IMR-90 (cell line): ENCODE measurements around the gene HDC. TPM values are rescaled to one million over a fixed set of nuclear protein-coding genes. Genes with fewer than 3 reads are reported as not detected.

Experiments used
- ATAC-seq: fragments of 200-7000 bp; cut with Tn5 transposase; 2 replicates; pipeline ENCODE4 v1.9.1; 2020; ENCODE audit warnings: low read depth, mild to moderate bottlenecking, moderate library complexity
- BruUV-seq: library from RNA; stranded (reverse); fragments of 400-500 nt; replicated peaks from 2 replicates; lab custom pipeline; 2021; lab: Mats Ljungman, UMichigan
- CTCF ChIA-PET: fragments of 300-600 bp; formaldehyde crosslinking; extraction: SDS; loops from one replicate; lab custom pipeline; 2021; ENCODE audit warnings: antibody characterized with exemption; lab: Yijun Ruan, JAX
- POLR2A ChIA-PET: fragments of 300-600 bp; sonication (Branson Sonifier 250); formaldehyde crosslinking; loops from one replicate; lab custom pipeline; 2022; ENCODE audit warnings: antibody characterized with exemption; ENCODE audit not compliant: unreplicated experiment; lab: Charles Lee
- DNase-seq: peaks from one replicate; pipeline ENCODE4 v3.0.0; 2013
- H2AFZ ChIP-seq: replicated peaks from 2 replicates; pipeline ENCODE3; 2013; ENCODE audit warnings: low read length, mild to moderate bottlenecking; ENCODE audit not compliant: poor library complexity
- H2AK5ac ChIP-seq: 2 replicates; pipeline ENCODE4 v1.6.1; 2013; ENCODE audit warnings: low read depth, low read length, inconsistent platforms
- H2AK9ac ChIP-seq: replicated peaks from 2 replicates; pipeline ENCODE3; 2013; ENCODE audit warnings: mild to moderate bottlenecking, low read depth, low read length, moderate library complexity; ENCODE audit not compliant: poor library complexity
- H2BK120ac ChIP-seq: 2 replicates; pipeline ENCODE4 v1.6.1; 2013; ENCODE audit warnings: low read depth, low read length, inconsistent platforms
- H2BK15ac ChIP-seq: 3 replicates; pipeline ENCODE4 v1.6.1; 2013; ENCODE audit warnings: low read depth, low read length, inconsistent platforms
- H2BK20ac ChIP-seq: 2 replicates; pipeline ENCODE4 v1.6.1; 2013; ENCODE audit warnings: low read depth, mild to moderate bottlenecking, inconsistent platforms, low read length, moderate library complexity
- H2BK5ac ChIP-seq: 2 replicates; pipeline ENCODE4 v1.6.1; 2013; ENCODE audit warnings: mild to moderate bottlenecking, low read depth, low read length, inconsistent platforms; ENCODE audit not compliant: poor library complexity, severe bottlenecking
- H3K14ac ChIP-seq: replicated peaks from 2 replicates; pipeline ENCODE4 v1.6.1; 2013; ENCODE audit warnings: low read depth, low read length, inconsistent platforms
- H3K18ac ChIP-seq: 2 replicates; pipeline ENCODE4 v1.6.1; 2013; ENCODE audit warnings: low read depth, low read length, control low read depth
- H3K23ac ChIP-seq: 2 replicates; pipeline ENCODE4 v1.6.1; 2013; ENCODE audit warnings: low read depth, low read length, inconsistent platforms
- H3K27ac ChIP-seq: 2 replicates; pipeline ENCODE4 v1.5.1; 2013; ENCODE audit warnings: mild to moderate bottlenecking, control low read depth, low read length; ENCODE audit not compliant: insufficient read depth
- H3K27me3 ChIP-seq: 2 replicates; pipeline ENCODE4 v1.6.1; 2013; ENCODE audit warnings: low read length; ENCODE audit not compliant: control insufficient read depth, insufficient read depth
- H3K36me3 ChIP-seq: 2 replicates; pipeline ENCODE4 v1.6.1; 2013; ENCODE audit warnings: low read length, mixed read lengths; ENCODE audit not compliant: control insufficient read depth, insufficient read depth
- H3K4ac ChIP-seq: 2 replicates; pipeline ENCODE4 v1.6.1; 2013; ENCODE audit warnings: low read depth, low read length, inconsistent platforms
- H3K4me1 ChIP-seq: 2 replicates; pipeline ENCODE4 v1.6.1; 2013; ENCODE audit warnings: low read length, mixed read lengths; ENCODE audit not compliant: control insufficient read depth, insufficient read depth
- H3K4me2 ChIP-seq: 2 replicates; pipeline ENCODE4 v1.6.1; 2013; ENCODE audit warnings: low read depth, mild to moderate bottlenecking, control low read depth, low read length, moderate library complexity
- H3K4me3 ChIP-seq: 2 replicates; pipeline ENCODE4 v1.5.1; 2013; ENCODE audit warnings: low read depth, mild to moderate bottlenecking, control low read depth, low read length, moderate library complexity; ENCODE audit not compliant: insufficient read depth
- H3K56ac ChIP-seq: 2 replicates; pipeline ENCODE4 v1.6.1; 2013; ENCODE audit warnings: low read length, inconsistent platforms; ENCODE audit not compliant: insufficient read depth; ENCODE audit errors: extremely low read depth
- H3K79me1 ChIP-seq, 2 experiments: 2 replicates each; pipeline ENCODE4 v1.6.1; 2013; ENCODE audit warnings: low read length in 2 of 2, inconsistent platforms in 1 of 2, low read depth in 1 of 2
- H3K9ac ChIP-seq: 2 replicates; pipeline ENCODE4 v1.6.1; 2013; ENCODE audit warnings: low read depth, low read length, control low read depth
- H3K9me1 ChIP-seq: 2 replicates; pipeline ENCODE4 v1.6.1; 2013; ENCODE audit warnings: low read length, inconsistent platforms; ENCODE audit not compliant: insufficient read depth
- H3K9me3 ChIP-seq: 2 replicates; pipeline ENCODE4 v1.6.1; 2013; ENCODE audit warnings: low read length; ENCODE audit not compliant: control insufficient read depth, insufficient read depth
- H4K20me1 ChIP-seq: 2 replicates; pipeline ENCODE4 v1.6.1; 2013; ENCODE audit warnings: low read length, inconsistent platforms; ENCODE audit not compliant: insufficient read depth
- H4K5ac ChIP-seq: 2 replicates; pipeline ENCODE4 v1.6.1; 2013; ENCODE audit warnings: mild to moderate bottlenecking, low read depth, low read length, control low read depth
- H4K8ac ChIP-seq, 2 experiments: 2 replicates each; pipeline ENCODE4 v1.6.1; 2013; ENCODE audit warnings: low read depth in 2 of 2, low read length in 2 of 2, control low read depth in 1 of 2, inconsistent platforms in 1 of 2
- H4K91ac ChIP-seq: 2 replicates; pipeline ENCODE4 v1.6.1; 2013; ENCODE audit warnings: low read depth, low read length, inconsistent platforms; ENCODE audit not compliant: insufficient read depth
- BHLHE40 ChIP-seq: fragments of 150-350 bp; IDR thresholded peaks from 2 replicates; pipeline ENCODE4 v1.6.1; 2016; ENCODE audit warnings: mild to moderate bottlenecking, low read depth, low read length
- CEBPB ChIP-seq: IDR thresholded peaks from 2 replicates; pipeline ENCODE4 v1.6.1; 2012; ENCODE audit warnings: low read depth, low read length, improper control_type of control experiment
- CHD1 ChIP-seq: IDR thresholded peaks from 2 replicates; pipeline ENCODE4 v1.6.1; 2012; ENCODE audit warnings: low read depth, low read length, improper control_type of control experiment
- FOS ChIP-seq: fragments of 150-350 bp; IDR thresholded peaks from 2 replicates; pipeline ENCODE4 v1.6.1; 2016; ENCODE audit warnings: low read depth, low read length
- MAFK ChIP-seq: IDR thresholded peaks from 2 replicates; pipeline ENCODE4 v1.6.1; 2012; ENCODE audit warnings: low read depth, low read length, improper control_type of control experiment
- MAZ ChIP-seq: IDR thresholded peaks from 2 replicates; pipeline ENCODE4 v1.6.1; 2012; ENCODE audit warnings: low read depth, mild to moderate bottlenecking, low read length, improper control_type of control experiment, moderate library complexity, borderline replicate concordance
- MXI1 ChIP-seq: IDR thresholded peaks from 2 replicates; pipeline ENCODE4 v1.6.1; 2012; ENCODE audit warnings: low read depth, mild to moderate bottlenecking, low read length, moderate library complexity, borderline replicate concordance
- NFE2L2 ChIP-seq: fragments of 150-350 bp; IDR thresholded peaks from 2 replicates; pipeline ENCODE4 v1.6.1; 2016; ENCODE audit warnings: low read depth, mild to moderate bottlenecking, low read length
- POLR2A ChIP-seq: IDR thresholded peaks from 2 replicates; pipeline ENCODE4 v1.6.1; 2012; ENCODE audit warnings: mild to moderate bottlenecking, low read depth, low read length
- RAD21 ChIP-seq: IDR thresholded peaks from 2 replicates; pipeline ENCODE4 v1.6.1; 2012; ENCODE audit warnings: low read length, improper control_type of control experiment
- RCOR1 ChIP-seq: IDR thresholded peaks from 2 replicates; pipeline ENCODE4 v1.6.1; 2012; ENCODE audit warnings: mild to moderate bottlenecking, low read length, improper control_type of control experiment; ENCODE audit not compliant: insufficient replicate concordance
- RFX5 ChIP-seq: IDR thresholded peaks from 2 replicates; pipeline ENCODE4 v1.8.0; 2012; ENCODE audit warnings: low read depth, mild to moderate bottlenecking, low read length, moderate library complexity
- SMC3 ChIP-seq: fragments of 150-350 bp; IDR thresholded peaks from 2 replicates; pipeline ENCODE4 v1.6.1; 2016; ENCODE audit warnings: low read depth, mild to moderate bottlenecking, antibody characterized with exemption, low read length, moderate library complexity
- WGBS, 2 experiments: methylation state at CpG; one replicate each; pipeline versions ENCODE4 v1.1.5 to v1.1.7; 2013; ENCODE audit warnings: missing lambda C conversion rate in 2 of 2; ENCODE audit not compliant: insufficient read length in 1 of 2; ENCODE audit errors: extremely low coverage in 2 of 2; 5-methylcytosine and 5-hydroxymethylcytosine counted together
- dilution Hi-C: fragments of 300-500 bp; cut with HindIII; formaldehyde crosslinking; loops from one replicate; pipeline ENCODE4 v1.14.3; 2018; ENCODE audit warnings: low sequenced_read_pairs; ENCODE audit not compliant: unreplicated experiment
- in situ Hi-C: fragments of 300-500 bp; cut with MboI; formaldehyde crosslinking; loops from 3 replicates; pipeline ENCODE4 v1.14.3; 2019; ENCODE audit warnings: low sequenced_read_pairs, inconsistent platforms, mixed read lengths
- intact Hi-C: fragments of 100-400 bp; cut with micrococcal nuclease; formaldehyde crosslinking; loops from 2 replicates; pipeline ENCODE4 v1.10.0; 2022
- polyA plus RNA-seq, 3 experiments: library from polyadenylated mRNA; depleted of rRNA; stranded (reverse); fragments of >200 nt; gene quantifications; 2 replicates each; pipeline ENCODE4 v1.2.3, GENCODE V29; 2012; ENCODE audit warnings: low replicate concordance in 1 of 3
- total RNA-seq: library from RNA; depleted of rRNA; stranded (reverse); fragments of >200 nt; gene quantifications from 2 replicates; pipeline ENCODE4 v1.2.3, GENCODE V29; 2012
- TF ChIP-seq, protein P1 (sequence below): conservative IDR thresholded peaks from 2 replicates; pipeline ENCODE4 v1.5.1; 2012; ENCODE audit warnings: mild to moderate bottlenecking, low read depth, low read length, improper control_type of control experiment
- TF ChIP-seq, protein P2 (sequence below): fragments of 150-350 bp; IDR thresholded peaks from 2 replicates; pipeline ENCODE4 v1.6.1; 2017; ENCODE audit warnings: mild to moderate bottlenecking, antibody characterized with exemption, low read length, low read depth
- TF ChIP-seq, protein P3 (sequence below): fragments of 150-350 bp; IDR thresholded peaks from 2 replicates; pipeline ENCODE4 v1.6.1; 2016; ENCODE audit warnings: low read depth, mild to moderate bottlenecking, low read length, moderate library complexity, borderline replicate concordance

The HDC gene
- total and polyA plus RNA-seq, 2 of the 4 experiments (the other 2 are of a cell fraction) = not detected

DNA sequence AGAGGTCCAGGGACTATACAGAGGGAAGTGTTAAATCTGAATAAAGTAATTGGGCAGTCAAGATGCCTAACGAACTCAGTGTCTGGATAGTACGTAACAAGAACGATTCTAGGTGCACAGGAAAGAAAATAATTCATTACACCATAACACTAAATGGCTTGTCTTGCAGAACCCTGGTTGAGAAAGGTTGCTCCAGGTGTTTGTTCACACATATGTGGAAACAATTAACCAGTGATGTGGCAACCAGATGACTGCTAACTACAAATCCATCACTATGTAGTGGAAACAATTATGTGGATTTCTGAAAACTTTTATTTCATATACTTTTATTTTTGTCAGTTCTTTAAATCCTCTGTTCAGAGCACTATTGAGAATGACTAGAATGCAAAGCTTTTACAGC lies 10.4 kb upstream of the HDC start:
- Histone ChIP-seq H3K27ac (no peak overlapping the region), H4K20me1 (no peaks in the 10 kb centered on the region), H3K9ac (no peak overlapping the region), H3K36me3 (peaks cover 2% of the 10 kb centered on the region; the same call in 1 of the 2 replicates), H3K4me1 (no peaks in the 10 kb centered on the region), H3K56ac (no peak overlapping the region), H3K9me3 (no peaks in the 10 kb centered on the region), H3K79me1 (no peaks in the 10 kb centered on the region), H3K23ac (no peak overlapping the region), H3K18ac (no peak overlapping the region), H3K27me3 (no peaks in the 10 kb centered on the region), H3K14ac (no peak overlapping the region), H3K4me3 (no peak overlapping the region), H2BK15ac (no peak overlapping the region), H2BK20ac (no peak overlapping the region), H2AK5ac (no peak overlapping the region), H2AFZ (no peak overlapping the region), H2AK9ac (no peak overlapping the region), H4K8ac (no peak overlapping the region), H3K4ac (no peak overlapping the region), H3K4me2 (no peak overlapping the region), H2BK120ac (no peak overlapping the region), H4K91ac (no peak overlapping the region), H4K5ac (no peak overlapping the region), H3K9me1 (no peaks in the 10 kb centered on the region; the same call in 1 of the 2 replicates), H2BK5ac (no peak overlapping the region)
- DNase-seq (no peak), ATAC-seq (no peak)
- POLR2A ChIA-PET = no interaction called here
- CTCF ChIA-PET = no interaction called here
- intact Hi-C loops = no loop called here
- TF ChIP-seq SMC3 (no peak), RAD21 (no peak), RFX5 (no peak), MAZ (no peak), MXI1 (no peak), RCOR1 (no peak), CEBPB (no peak), FOS (no peak), CHD1 (no peak), POLR2A (no peak), BHLHE40 (no peak), NFE2L2 (no peak), MAFK (no peak)
- TF ChIP-seq, protein P1, sequence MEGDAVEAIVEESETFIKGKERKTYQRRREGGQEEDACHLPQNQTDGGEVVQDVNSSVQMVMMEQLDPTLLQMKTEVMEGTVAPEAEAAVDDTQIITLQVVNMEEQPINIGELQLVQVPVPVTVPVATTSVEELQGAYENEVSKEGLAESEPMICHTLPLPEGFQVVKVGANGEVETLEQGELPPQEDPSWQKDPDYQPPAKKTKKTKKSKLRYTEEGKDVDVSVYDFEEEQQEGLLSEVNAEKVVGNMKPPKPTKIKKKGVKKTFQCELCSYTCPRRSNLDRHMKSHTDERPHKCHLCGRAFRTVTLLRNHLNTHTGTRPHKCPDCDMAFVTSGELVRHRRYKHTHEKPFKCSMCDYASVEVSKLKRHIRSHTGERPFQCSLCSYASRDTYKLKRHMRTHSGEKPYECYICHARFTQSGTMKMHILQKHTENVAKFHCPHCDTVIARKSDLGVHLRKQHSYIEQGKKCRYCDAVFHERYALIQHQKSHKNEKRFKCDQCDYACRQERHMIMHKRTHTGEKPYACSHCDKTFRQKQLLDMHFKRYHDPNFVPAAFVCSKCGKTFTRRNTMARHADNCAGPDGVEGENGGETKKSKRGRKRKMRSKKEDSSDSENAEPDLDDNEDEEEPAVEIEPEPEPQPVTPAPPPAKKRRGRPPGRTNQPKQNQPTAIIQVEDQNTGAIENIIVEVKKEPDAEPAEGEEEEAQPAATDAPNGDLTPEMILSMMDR = no peak
- TF ChIP-seq, protein P2, sequence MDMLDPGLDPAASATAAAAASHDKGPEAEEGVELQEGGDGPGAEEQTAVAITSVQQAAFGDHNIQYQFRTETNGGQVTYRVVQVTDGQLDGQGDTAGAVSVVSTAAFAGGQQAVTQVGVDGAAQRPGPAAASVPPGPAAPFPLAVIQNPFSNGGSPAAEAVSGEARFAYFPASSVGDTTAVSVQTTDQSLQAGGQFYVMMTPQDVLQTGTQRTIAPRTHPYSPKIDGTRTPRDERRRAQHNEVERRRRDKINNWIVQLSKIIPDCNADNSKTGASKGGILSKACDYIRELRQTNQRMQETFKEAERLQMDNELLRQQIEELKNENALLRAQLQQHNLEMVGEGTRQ = no peak
- TF ChIP-seq, protein P3, sequence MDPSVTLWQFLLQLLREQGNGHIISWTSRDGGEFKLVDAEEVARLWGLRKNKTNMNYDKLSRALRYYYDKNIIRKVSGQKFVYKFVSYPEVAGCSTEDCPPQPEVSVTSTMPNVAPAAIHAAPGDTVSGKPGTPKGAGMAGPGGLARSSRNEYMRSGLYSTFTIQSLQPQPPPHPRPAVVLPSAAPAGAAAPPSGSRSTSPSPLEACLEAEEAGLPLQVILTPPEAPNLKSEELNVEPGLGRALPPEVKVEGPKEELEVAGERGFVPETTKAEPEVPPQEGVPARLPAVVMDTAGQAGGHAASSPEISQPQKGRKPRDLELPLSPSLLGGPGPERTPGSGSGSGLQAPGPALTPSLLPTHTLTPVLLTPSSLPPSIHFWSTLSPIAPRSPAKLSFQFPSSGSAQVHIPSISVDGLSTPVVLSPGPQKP = no peak
- BruUV-seq = no TSS peak
- dilution Hi-C loops = no loop called here
- in situ Hi-C loops = no loop called here
- no CpG with 5 or more reads among the region's 3 CpGs for WGBS, 2 experiments
